HG02884 (cell line): ENCODE data around the gene ICA1.
"Not testable (repeated sequence)": the region's sequence is repeated elsewhere in the genome, so short reads cannot be mapped to it uniquely, and the experiment has no call there.

Experiments used
- ATAC-seq: cut with Tn5 transposase; IDR thresholded peaks from one replicate; pipeline ENCODE4 v1.9.1; 2021; ENCODE audit warnings: mild to moderate bottlenecking, moderate library complexity; ENCODE audit not compliant: unreplicated experiment

Gene ICA1

DNA sequence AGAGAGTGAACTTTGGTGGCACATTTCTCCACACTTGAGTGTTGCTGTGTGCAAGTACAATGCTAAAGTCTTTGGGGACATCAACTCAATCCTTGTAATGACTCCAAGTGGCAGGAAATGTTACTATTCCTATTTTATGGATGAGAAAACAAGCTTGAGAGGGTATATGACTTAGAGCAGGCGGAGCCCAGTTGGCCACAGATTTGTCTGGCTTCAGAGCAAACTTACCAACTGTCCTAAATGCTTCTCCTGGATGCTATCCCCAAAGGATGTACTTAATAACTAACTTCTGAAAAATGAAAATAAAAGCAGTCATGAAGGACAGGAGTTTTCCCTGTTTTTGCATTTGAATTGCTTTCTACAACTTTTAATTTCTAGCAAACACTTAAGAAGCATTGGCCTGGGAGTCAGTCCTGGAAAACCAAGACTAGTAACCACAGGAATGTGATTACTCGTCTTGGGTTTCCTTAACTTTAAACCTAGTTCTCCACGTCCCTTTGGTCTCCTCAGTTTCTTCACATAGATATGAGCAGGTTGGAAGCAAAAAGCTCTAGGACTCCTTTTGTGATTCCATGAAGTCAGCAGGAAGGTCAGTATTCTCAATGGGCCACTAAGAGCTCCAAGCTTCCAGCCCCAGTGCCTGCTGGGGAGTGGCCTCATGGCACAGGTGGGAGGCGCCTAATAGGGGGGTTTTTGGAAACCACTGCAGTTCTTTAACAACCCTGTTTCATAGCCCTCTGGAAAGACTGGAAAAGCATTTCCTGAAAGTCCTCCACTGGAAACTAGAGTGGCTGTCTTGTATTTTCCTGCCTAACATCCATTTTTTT lies 152.6 kb downstream of the ICA1 start:
- no peak for ATAC-seq

DNA sequence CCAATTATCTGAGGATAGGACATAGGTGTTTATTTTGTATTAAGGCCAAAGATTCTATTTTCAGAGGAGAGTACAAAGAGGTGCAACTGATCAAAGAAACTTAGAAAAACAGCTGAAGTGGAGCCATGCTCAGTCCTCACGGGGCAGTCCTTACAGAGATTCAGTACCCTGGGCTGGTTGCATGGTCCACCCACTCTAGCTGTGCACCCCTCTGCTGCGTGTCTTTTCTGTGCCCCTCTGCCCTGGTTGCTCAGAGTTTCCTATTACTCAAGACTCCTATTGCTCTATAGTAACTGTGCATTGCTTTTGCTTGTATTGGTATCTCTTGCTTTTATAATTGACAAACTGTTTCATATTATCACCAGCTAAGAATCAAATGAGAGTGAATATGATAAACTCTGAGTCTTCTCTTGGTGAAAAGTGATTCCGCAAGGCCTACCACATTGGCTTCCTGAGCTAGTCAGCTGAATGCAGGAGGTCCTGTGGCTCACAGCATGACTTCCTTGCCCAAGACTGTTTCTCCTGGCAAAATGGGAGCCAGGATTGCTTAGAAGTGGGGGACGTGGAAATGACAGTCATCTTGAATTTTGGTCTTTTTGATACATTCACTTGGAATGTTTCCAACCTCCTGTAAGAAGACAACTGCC lies 156.4 kb downstream of the ICA1 start:
- ATAC-seq, result no peak

DNA sequence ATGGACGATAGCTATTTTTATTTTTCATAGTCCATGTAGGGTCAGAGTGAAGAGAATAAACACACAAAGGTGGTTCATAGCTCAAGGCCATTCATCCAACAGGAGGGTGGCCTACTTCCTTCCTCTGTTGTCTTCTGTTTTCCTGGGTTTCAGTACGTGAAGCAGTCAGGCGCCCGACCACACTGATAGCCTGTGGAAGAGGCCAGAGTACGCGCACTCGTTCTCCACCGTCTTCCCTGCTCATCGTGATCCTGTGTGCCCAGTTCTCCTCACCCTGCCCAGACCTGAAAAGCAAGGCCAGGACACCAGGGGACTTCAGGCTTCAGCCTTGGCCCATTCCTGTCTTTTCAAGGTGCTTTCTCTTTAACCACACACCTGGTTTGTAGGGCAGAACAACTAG lies 158.7 kb downstream of the ICA1 start:
- ATAC-seq, result no peak

DNA sequence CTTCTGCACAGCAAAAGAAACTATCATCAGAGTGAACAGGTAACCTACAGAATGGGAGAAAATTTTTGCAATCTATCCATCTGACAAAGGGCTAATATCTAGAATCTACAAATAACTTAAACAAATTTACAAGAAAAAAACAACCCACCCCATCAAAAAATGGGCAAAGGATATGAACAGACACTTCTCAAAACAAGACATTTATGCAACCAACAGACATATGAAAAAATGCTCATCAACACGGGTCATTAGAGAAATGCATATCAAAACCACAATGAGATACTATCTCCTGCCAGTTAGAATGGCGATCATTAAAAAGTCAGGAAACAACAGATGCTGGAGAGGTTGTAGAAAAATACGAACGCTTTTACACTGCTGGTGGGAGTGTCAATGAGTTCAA lies 160.7 kb downstream of the ICA1 start:
- not testable (repeated sequence) for ATAC-seq

DNA sequence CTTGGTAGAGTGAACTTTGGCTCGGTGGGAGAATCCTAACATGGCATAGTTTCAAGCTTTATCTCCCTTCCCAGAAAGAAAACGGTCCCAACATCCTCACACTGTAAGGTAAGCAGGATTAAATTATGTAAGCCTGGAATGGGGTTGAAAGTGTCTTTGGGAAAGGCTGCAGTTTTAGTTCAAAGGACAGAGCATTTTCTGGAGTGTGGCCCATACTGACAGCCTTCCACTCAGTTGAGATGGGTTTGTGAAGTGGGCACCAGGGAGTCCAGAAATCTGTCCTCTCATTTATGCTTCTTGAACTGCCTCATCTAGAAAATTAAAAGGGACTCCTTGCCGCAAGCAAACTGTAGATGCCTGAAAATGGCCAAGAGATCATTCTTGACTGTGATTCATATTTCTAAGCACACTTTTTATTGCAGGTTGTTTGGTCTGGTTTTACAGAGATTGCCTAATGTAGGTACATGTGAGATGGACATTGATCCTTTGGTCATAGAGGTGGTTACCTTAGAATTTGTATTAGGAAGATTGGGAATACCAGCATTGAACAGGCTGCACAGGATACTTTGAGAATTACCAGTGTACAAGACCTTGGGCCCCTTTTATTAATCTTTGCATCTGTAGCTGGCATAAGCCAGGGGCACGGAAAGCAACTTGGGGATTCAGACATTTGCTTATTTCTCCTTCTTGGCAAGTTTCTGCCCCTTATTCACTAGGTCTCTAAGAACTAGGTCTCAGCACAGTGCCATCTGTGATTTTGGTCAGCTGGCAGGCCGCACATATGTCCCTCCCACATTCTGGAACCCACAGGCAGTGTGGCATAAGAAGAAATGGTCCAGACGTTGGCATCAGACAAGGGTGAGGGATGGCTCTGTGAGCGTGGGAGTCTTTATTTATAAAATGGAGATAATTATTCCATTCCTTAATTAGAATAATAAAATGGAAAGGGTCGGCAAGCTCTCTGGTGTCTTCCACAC lies 167.5 kb downstream of the ICA1 start:
- ATAC-seq, result no peak

DNA sequence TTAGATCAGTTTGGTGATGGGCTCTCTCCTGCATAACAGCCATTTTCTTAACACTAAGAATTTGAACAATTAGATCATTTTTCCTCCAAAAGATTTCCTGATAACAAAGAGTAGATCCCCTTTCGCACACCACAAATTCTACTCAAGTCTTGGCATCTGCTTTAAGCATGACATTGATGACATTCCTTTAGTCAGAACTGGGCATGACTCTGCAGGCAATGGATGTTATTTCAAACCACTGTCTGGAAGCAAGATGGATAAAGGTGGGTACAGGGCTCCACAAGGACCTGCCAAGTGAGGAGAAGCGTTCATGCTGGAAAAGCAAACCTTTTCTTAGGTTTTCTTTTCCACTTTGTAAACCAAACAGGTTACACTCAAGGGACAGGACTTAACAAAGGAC lies 169.8 kb downstream of the ICA1 start:
- no peak for ATAC-seq

DNA sequence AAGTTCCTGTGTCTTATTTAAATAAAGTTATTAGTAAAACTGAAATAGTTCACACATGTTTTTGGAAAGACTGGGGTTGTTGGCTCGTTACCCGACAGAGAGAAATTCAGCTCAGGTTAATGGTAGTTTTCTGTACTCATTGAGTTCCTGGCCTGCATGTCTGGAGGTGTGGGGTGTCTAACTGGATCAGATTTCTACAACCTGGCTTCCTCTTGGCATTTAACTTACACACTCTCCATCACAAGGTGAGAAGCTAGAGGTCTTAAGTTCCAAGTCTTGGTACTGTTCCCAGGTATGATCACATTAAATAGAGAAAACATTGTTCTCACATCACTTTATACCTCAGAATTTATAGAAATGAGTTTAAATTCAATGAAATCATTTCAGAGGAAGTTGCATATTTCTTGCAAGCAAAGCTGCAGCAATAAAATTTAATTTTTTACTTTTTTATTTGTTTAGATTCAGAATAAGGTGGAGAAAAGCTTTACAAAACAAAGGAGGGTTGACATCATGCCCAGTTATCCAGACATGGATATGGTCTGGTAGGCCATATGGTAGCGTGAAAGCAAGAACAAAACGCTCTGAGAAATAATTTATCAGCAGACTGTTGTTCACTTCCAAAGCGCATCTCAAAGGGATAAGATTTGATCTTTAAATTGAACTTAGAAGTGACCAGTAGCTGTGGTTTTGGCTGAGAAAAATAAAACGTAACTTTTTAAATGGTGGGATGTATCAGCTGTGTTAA lies 172.8 kb downstream of the ICA1 start:
- no peak for ATAC-seq

DNA sequence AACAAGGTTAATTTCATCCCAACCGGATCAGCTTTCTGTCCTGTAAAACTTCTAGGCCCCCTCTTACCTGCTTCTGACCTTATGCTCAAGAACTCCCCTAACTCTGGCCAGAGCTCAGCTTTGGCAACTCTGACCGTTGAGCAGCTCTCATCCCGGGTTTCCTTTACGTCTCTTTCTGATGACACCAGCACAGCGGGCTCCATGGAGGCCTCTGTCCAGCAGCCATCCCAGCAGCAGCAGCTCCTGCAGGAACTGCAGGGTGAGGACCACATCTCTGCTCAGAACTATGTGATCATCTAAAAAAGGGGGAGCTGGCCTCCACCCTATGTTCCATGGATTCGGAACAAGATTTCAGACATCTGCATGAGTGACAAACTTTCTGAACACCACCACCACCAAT lies 175.7 kb downstream of the ICA1 start:
- ATAC-seq, result no peak

DNA sequence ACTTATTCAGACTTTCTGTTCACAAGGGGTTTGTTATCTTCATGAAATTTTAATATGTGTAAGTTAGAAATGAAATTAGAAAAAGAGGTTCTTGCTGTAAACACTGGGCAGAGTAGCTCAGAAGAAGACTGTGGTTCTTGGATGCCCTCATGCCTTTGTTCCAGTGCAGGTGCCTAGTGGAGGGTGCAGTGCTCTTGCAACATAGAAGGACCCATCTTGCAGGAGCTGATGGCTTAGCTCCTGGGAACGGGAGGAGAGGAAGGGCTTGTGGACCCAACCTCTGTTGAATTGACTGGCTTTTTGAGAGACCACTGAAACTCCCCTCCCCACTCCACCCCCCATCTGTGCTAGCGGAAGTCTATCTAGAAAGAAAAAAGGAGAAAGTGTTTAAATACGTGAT lies 176.5 kb downstream of the ICA1 start:
- ATAC-seq, result no peak

DNA sequence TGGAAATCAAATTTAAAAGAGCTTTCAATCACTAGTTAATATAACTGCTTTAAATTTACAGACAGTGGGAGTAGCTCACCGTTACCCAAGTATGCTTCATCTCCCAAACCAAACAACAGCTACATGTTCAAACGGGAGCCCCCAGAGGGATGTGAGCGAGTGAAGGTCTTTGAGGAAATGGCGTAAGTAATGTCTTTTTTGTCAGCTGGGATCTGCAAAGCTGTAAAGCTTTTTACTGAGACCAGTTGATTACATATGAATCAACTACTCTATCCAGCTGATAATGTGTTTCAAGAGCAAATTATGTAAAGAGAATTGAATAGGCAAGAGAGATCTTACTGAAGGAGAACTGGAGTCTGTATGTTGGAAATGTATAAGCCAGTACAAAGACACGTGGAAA lies 177.1 kb downstream of the ICA1 start:
- no peak for ATAC-seq

DNA sequence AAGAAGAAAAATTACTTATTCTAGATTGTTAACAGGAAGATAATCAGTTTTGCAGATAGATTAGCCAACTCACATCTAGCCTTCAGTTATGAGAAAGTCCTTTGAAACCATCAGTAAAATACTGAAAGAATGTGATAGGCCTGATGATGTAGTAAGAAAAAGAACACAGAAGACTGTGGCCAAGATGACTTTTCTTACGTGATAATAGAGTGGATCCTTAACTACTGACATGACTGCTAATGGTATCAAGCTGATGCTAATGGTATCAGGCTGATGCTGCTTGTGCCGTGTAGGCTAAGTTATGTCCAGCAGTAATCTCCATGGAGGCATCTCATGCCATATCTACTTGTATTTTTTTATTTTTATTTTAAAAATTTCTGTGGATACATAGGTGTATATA lies 179.2 kb downstream of the ICA1 start:
- ATAC-seq, result no peak

DNA sequence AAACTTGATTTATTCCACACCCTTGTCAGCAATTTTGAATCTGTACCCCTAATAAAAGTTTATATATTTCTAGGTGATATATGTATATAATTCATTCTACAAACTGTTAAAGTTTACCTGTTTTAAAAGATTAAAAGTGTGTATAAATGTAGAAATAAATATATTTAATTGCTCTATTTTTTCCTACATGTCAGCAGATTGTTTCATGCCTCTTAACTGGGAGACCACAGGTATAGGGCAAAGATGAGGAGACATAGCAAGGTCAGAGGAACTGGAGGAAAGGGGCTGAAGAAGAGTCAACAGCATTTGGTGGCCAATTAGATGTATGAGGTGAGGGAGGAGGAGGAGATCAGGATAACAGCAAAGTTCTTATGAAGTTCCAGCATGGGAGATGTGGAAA lies 183.5 kb downstream of the ICA1 start:
- ATAC-seq, result no peak

DNA sequence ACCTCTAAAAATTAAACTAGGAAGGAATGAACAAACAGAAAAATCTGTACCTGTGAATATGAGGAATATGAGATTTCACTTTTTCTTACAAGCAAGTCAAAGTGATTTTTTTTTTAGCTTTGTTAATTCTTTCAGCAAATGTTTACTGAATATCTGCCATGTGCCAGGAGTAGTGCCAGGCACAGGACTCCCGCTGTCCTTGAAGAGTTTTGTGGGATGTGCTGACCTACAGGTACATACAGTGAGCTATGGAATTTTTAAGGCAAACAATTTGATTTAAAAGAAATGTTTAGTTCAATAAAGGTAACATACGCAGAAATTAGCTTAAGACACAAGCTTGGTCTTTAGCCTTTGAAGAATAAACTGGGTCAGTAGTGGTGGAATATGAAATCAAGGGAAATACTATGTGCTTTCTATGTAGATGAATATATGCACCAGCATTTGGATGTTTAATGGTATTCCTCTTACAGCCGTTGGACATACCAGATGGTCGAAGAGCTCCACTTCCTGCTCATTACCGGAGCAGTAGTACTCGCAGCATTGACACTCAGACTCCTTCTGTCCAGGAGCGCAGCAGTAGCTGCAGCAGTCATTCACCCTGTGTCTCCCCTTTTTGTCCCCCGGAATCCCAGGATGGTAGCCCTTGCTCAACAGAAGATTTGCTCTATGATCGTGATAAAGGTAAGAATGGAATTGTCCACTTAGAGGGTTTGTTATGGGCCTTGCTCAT lies 191.4 kb downstream of the ICA1 start:
- no peak for ATAC-seq

DNA sequence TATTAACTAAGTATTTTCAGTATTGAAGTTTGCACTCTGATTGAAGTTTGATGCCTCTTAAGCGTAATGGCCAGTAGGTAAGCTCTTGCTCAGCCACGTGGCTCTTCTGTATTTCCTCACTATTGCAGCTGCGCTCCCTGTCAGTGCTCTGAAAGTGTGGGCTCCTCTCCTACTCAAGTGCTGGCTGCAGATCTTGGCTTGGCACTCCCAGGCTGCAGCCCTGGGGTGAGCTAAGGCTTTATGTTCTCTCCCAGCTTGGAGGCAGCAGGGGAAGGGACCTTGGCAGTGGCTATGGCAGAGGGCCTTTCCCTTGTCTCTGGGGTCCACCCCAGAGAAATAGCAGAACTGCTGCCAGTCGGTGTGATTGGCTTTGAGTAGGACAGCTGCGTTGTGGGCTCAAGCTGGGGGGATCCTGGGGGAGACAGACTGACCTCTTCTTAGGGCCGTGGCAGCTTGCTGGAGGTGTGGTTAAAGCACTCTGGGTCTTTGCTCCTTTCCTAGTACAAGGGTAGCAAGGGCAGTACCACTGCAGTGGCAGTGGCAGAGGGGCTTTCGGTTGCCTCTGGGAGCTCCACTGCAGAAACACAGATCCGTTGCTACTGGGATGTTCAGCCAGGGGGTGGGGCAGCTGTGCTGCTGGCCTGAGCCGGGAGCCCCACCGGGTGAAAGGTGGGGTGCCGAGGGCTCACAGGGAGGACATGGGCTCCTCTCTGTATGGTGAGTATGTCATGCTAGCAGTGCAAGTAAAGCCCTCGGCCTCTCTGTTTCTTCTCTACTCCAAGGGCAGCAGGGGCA lies 192.9 kb downstream of the ICA1 start:
- ATAC-seq, result no peak

DNA sequence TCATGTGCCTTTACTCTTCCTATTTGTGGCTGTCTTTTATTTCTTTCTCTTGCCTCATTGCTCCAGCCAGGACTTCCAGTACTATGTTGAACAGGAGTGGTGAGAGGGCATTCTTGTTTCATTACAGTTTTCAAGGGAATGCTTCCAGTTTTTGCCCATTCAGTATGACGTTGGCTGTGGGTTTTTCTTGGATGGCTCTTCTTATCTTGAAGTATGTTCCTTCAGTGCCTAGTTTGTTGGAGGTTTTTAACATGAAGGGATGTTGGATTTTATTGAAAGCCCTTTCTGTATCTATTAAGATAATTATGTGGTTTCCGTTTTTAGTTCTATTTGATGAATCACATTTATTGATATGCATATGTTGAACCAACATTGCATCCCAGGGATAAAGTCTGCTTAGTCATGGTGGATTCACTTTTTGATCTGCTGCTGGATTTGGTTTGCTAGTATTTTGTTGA lies 196.6 kb downstream of the ICA1 start:
- no peak for ATAC-seq

DNA sequence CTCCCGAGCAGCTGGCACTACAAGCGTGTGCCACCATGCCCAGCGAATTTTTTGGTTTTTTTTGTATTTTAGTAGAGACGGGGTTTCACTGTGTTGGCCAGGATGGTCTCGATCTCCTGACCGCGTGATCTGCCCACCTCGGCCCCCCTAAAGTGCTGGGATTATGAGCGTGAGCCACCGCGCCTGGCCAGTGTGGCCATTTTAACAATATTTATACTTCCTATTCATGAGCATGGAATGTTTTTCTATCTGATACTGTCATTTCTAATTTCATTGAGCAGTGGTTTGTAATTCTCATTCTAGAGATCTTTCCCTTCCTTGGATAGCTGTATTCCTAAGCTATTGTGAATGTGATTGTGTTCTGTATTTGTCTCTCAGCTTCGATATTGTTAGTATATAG lies 197.1 kb downstream of the ICA1 start:
- ATAC-seq, result no peak

DNA sequence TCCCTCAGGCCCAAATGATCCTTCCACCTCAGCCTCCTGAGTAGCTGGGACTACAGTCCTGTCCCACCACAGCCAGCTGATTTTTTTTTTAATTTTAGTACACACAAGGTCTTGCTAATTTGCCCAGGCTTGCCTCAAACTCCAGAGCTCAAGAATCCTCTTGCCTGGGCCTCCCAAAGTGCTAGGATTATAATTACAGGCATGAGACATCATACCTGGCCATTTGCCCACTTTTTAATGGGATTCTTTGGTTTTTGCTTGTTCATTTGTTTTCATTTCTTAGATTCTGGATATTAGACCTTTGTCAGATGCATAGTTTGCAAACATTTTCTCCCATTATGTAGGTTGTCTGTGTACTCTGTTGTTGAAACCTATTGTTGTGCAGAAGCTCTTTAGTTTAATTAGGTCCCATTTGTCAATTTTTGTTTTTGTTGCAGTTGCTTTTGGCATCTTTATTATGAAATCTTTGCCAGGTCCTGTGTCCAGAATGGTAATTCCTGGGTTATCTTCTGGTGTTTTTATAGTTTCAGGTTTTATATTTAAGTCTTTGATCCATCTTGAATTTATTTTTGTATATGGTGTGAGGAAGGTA lies 198.2 kb downstream of the ICA1 start:
- no peak for ATAC-seq

DNA sequence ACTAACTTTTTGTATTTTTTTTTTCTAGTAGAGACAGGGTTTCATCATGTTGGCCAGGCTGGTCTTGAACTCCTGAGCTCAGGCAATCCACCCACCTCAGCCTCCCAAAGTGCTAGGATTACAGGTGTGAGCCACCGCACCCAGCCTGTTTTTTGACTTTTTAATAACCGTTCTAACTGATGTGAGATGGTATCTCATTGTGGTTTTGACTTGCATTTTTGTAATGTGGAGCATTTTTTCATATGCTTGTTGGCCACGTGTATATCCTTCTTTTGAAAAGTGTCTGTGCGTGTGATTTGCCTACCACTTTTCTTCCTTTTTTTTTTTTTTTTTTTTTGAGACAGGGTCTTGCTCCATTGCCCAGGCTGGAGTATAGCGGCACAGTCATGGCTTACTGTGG lies 198.7 kb downstream of the ICA1 start:
- ATAC-seq, result not testable (repeated sequence)
